NCI-H2171 (cell line): ENCODE results near the gene TMEM161B.
"Not testable (repeated sequence)": the region's sequence is repeated elsewhere in the genome, so short reads cannot be mapped to it uniquely, and the experiment has no call there.

Source experiments
- DNase-seq: peaks from one replicate; lab custom pipeline; 2025; lab: John Stamatoyannopoulos, UW

Gene TMEM161B

GRCh38 chr5:88248743-88249540 is 19.7 kb downstream of the TMEM161B start:
- no peak for DNase-seq

DNA sequence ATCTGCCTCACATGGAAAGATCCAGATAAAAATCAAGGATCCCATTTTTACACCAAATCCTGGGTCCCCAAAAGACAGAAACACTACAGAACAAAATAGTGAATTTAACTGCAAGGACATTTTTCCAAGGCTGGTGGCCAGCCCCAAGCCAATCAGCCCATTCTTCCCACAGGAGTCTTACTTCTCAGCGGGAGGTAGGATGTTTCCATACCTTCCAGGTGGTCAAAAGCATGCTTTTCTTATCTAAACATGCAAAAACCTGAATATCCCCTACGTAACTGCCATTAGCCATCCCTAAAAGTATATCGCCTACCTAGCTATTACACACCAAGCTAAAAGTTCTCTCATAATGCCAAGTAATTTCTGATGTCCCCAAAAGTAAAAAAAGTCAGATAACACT is 20.6 kb downstream of the TMEM161B start:
- no peak for DNase-seq

DNA sequence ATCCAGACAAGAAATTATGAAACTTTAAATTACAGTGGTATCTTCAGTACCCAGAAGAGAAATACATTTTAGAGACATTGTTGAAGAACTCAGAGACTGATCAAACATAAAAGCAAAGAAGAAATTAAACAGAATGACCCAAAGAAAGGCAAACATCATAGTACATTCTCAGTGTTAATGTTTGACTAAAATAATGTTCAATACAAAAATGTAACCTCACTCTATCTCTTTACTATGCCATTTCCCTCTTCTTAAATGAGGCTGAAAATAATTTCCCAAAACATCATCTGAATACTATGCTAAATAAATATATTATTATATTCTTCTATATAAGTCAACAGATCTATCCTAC is 22.8 kb downstream of the TMEM161B start:
- DNase-seq: no peak

GRCh38 chr5:88245241-88245892 is 23.3 kb downstream of the TMEM161B start:
- no peak for DNase-seq

DNA sequence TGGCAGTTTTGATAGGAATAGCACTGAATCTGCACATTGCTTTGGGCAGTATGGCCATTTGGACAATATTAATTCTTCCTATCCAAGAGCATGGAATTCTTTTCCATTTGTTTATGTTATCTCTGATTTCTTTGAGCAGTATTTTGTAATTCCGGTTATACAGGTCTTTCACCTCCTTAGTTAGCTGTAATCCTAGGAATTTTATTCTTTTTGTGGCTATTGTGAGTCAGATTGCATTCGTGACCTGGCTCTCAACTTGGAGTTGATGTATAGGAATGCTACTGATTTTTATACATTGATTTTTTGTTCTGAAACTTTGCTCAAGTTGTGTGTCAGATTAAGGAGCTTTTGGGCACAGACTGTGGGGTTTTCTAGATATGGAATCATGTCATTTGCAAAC is 24.0 kb downstream of the TMEM161B start:
- no peak for DNase-seq

- DNase-seq: not testable (repeated sequence)
Observed at GRCh38 chr5:88243493-88243892, 25.2 kb downstream of the TMEM161B start.

GRCh38 chr5:88238732-88239131 is 29.9 kb downstream of the TMEM161B start:
- no peak for DNase-seq

DNA sequence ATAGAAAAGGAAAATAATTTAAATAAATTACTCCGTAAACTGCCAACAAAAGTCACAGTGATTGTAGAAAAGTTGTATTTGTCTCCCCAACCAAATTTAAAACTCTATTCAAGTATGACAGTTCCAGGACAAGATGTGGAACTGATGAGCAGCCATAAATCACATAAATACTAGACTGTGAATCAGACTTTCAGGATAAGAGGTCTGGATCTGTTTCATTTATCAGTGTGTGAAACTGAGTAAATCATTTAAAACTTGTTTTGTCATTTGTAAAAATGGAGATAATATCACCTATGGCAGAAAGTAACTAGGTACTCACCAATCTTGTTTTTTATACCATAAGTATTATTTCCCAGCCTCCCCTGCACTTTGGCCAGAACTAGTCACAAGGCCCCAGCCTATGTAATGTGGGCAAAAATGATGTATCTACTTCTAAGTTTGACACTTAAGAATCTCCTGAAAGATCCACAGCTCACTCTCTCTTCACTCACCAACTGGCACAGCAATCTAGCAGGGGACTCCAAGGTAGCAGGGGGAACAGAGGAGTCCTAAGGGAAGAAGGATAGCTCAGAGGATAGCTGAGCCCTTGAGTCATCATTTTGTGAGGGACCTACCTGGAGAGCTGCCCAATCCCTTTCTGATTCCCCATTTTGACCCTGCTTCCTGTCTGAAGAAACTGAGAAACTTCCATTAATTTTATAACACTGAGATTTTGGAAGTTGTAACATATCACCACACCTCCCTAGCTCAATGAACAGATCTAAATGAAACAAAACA is 31.6 kb downstream of the TMEM161B start:
- no peak for DNase-seq

GRCh38 chr5:88235828-88236227 is 32.8 kb downstream of the TMEM161B start:
- DNase-seq: no peak

GRCh38 chr5:88235346-88235745 is 33.3 kb downstream of the TMEM161B start:
- no peak for DNase-seq

- DNase-seq: no peak
Observed at GRCh38 chr5:88230546-88231066, 38.0 kb downstream of the TMEM161B start.

DNA sequence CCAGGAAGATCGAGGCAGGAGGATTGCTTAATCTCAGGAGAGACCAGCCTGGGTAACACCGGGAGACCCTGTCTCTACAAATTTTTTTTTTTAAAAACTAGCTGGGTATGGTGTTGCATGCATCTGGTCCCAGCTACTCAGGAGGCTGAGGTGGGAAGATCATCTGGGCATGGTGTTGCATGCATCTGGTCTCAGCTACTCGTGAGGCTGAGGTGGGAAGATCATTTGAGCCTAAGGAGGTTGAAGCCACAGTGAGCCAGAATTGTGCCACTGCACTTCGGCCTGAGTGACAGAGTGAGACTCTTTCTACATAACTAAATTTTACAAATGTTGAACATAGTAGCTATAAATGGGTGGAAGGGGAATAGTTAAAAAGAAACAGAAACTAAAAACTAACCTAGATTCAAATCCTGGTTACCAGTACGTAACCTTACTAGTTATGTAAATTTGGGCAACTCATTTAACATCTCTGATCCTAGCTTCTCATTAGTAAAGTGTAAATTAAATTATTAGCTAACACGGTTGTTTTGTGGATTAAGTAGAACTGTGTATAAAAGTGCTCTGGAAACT is 41.7 kb downstream of the TMEM161B start:
- DNase-seq: no peak

DNA sequence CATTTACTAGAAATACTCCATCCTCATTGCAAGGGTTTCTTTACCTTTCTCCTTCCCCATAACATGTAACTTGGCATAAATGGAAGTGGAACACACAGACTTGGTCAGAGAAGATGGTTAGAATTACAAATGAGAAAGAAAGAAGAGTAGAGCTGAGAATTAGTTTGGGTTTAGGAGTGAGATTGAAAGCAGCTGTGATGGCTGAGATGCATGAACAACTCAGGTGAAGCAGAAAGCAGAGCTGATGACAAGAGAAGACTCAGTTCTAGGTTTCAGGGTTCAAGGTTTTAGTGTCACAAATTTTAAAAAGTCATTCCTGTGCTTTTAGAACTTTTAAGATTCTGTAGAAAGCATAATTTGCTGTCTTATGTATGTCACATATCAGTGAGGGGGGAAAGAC is 54.0 kb downstream of the TMEM161B start:
- DNase-seq: no peak

DNA sequence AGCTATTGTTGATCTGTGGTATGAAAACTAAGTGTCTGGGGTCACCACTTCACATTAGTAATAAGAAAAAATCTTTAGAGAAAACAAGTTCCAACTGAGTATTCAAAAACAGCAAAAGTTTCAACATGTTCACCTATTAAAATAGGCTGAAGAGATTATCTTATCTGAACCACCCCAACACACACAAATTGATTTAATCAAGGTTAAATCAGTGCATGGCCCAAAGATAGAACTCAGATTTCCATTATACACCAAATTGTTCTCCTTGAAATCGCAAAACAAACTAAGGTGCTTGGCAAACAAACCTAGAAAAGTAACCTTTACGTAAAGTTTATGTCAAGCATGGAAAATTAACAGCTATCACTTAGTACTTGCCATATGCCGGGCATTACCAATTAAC is 61.1 kb downstream of the TMEM161B start:
- DNase-seq: no peak

- DNase-seq: no peak
Observed at GRCh38 chr5:88203981-88204750, 64.5 kb downstream of the TMEM161B start.

- no peak for DNase-seq
Observed at GRCh38 chr5:88195636-88196035, 73.0 kb downstream of the TMEM161B start.

- no peak for DNase-seq
Observed at GRCh38 chr5:88193896-88194295, 74.7 kb downstream of the TMEM161B start.

DNA sequence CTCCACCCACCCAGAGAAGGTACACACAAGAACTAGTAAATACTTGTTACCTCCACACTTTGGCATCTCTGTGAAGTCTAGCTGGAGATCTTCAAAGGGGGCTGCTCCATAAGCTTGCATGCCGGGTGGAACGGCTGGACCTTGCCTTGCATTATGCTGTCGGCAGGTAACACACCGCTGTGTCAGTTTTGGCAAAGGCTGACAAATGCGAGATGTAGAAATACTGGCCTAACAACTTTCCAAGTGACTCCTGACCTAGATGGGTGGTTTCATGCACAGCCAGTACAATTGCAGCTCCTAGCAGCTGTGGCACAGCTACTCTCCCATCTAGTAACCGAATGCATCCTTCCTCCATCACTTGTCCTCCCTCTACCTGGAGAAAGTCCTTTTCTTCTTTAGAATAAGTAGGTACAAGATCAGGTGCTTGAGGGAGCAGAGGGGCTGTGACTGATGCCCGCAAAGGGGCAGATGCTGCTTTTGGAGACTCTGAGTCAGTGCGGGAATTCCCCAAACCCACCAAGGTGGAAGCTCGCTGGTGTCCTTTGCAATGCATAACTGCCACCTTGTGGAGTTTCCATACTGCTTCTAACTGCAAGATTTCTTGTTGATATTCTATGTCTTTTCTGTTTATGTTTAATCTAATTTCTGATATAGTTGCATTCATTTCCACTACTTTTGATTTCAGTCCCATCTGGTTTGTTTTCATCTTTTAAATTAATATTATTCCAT is 78.4 kb downstream of the TMEM161B start:
- DNase-seq: no peak

DNA sequence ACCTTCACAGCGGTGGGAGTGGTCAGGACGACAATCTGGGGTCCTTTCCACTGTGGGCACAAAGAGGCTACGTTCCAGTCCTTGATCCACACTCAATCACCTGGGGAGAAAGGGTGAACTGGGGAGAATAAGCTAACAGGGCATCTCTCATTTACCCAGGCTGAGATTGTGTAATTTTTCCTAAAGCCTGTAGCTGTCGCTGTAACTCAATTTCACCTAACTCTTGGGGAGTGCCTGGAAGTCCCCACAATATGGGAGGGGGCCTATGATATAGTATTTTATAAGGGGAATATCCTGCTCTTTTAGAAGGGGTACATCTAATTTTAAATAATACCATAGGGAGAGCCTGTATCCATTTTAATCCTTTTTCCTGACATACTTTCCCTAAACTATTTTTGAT is 79.2 kb downstream of the TMEM161B start:
- not testable (repeated sequence) for DNase-seq

DNA sequence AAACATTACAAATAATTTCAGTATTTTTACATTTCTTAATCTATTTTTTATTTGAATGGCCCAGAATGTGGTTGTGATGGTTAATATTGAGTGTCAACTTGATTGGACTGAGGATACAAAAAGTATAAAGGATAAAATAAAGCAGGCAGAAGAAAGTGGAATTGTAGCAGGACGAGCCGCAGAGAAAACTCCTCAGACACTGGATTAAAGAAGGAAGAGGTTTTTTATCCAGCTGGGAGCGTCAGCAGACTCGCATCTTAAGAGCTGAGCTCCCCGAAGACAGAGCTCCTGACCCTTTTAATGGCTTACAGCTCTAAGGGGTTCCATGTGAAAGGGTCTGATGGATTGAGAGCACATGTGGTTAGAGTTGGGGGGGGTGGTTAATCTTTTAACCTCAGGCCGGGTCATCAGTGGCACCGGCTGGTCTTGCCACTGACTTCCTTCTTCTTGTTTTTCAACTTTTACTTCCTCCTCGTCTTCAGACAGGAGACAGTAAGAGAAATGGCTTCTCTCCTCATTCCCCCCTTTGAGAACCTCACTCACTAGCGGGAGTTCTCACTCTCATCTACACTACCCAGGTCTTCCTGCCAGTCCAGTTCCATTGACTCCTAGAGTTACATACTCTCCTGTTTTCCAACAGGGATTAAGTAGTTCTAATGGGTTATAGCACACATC is 80.0 kb downstream of the TMEM161B start:
- DNase-seq: no peak
